Activated B cell treated with CpG ODN at 0.5 μM for 24 hours (primary cell): Measurements from ENCODE around the gene KAT2B. TPM values are rescaled to one million over a fixed set of nuclear protein-coding genes. Genes with fewer than 3 reads are reported as not detected.

Experiments
- ATAC-seq: fragments of 200-7000 bp; cut with Tn5 transposase; one replicate; pipeline ENCODE4 v1.10.0; 2021; ENCODE audit warnings: low read depth, mild to moderate bottlenecking, moderate library complexity
- CTCF ChIA-PET: fragments of 350-600 bp; sonication (Branson Sonifier 250); formaldehyde crosslinking; loops from one replicate; lab custom pipeline; 2021; ENCODE audit warnings: antibody characterized with exemption; lab: Charles Lee
- POLR2A ChIA-PET: fragments of 350-600 bp; sonication (Branson Sonifier 250); formaldehyde crosslinking; loops from one replicate; lab custom pipeline; 2021; ENCODE audit warnings: antibody characterized with exemption; lab: Charles Lee
- DNase-seq: peaks from one replicate; pipeline ENCODE4 v3.0.0; 2022
- H3K27ac Mint-ChIP-seq: one replicate; pipeline ENCODE4 v1.8.0; 2020; ENCODE audit warnings: mixed read lengths
- H3K27me3 Mint-ChIP-seq: one replicate; pipeline ENCODE4 v1.8.0; 2021; ENCODE audit warnings: mixed read lengths
- H3K36me3 Mint-ChIP-seq: one replicate; pipeline ENCODE4 v1.8.0; 2021; ENCODE audit warnings: low read depth, mixed read lengths
- H3K4me1 Mint-ChIP-seq: one replicate; pipeline ENCODE4 v1.8.0; 2021; ENCODE audit warnings: mixed read lengths
- H3K4me3 Mint-ChIP-seq: one replicate; pipeline ENCODE4 v1.8.0; 2020; ENCODE audit warnings: mild to moderate bottlenecking, mixed read lengths
- H3K9me3 Mint-ChIP-seq: one replicate; pipeline ENCODE4 v1.8.0; 2020; ENCODE audit warnings: mixed read lengths
- CTCF ChIP-seq: fragments of 200-600 bp; IDR thresholded peaks from one replicate; pipeline ENCODE4 v1.8.0; 2022; ENCODE audit warnings: antibody characterized with exemption, mild to moderate bottlenecking
- intact Hi-C: fragments of 100-400 bp; cut with micrococcal nuclease; formaldehyde crosslinking; loops from one replicate; pipeline ENCODE4 v1.15.1; 2024
- total RNA-seq: library from RNA; stranded (reverse); gene quantifications from 2 replicates; pipeline ENCODE4 v1.2.3, GENCODE V29; 2022

KAT2B gene
- total RNA-seq, 1 donor from 2014 or later = 35.9 TPM

- Mint-ChIP-seq H3K27me3 (no peaks in the 10 kb centered on the region), H3K4me3 (no peak overlapping the region), H3K36me3 (peaks cover 10% of the 10 kb centered on the region), H3K9me3 (no peaks in the 10 kb centered on the region), H3K4me1 (no peaks in the 10 kb centered on the region), H3K27ac (no peak overlapping the region)
- ATAC-seq = no peak
- no peak for DNase-seq
- intact Hi-C loops = loop anchor here (5.0 to 10.0 kb wide), 5 partner anchors 301 to 1758 kb away; partner anchors contain the start of gene SATB1
- POLR2A ChIA-PET = interaction anchor here (0.6 to 3.1 kb wide), 8 partner anchors 11 to 239 kb away, joined by 3 to 38 read pairs (median 4); partner anchors contain the start of gene KAT2B
- no peak for TF ChIP-seq CTCF
- CTCF ChIA-PET = interaction anchor here (1.1 to 1.5 kb wide), 2 partner anchors 142 to 145 kb away, joined by 3 to 5 read pairs; partner anchors contain the start of gene KAT2B
Measured at GRCh38 chr3:20185331-20185678, 145.1 kb downstream of the KAT2B start.

- H3K4me3 Mint-ChIP-seq = no peak within 1 kb of the TSS
- H3K27me3 Mint-ChIP-seq = no peaks in the 10 kb centered on the region
- POLR2A ChIA-PET = interaction anchor here (0.5 to 3.1 kb wide), 17 partner anchors 10 to 824 kb away, joined by 3 to 38 read pairs (median 4); partner anchors contain the start of gene KAT2B
- H3K36me3 Mint-ChIP-seq = peaks cover 8% of the 10 kb centered on the region
- H3K27ac Mint-ChIP-seq = no peak within 1 kb of the TSS
- ATAC-seq (peak; percentile 93), DNase-seq (peak; percentile 100)
- no peak for TF ChIP-seq CTCF
- no peaks in the 10 kb centered on the region for H3K4me1 Mint-ChIP-seq
- CTCF ChIA-PET = interaction anchor here (1.1 to 1.5 kb wide), 6 partner anchors 60 to 240 kb away, joined by 3 to 5 read pairs (median 3); partner anchors contain the start of gene KAT2B
- intact Hi-C loops = loop anchor here (1.0 to 10.0 kb wide), 12 partner anchors 60 to 1759 kb away; partner anchors contain the start of genes RAB5A and SATB1
- no peaks in the 10 kb centered on the region for H3K9me3 Mint-ChIP-seq
Measured at GRCh38 chr3:20185679-20186599, 145.7 kb downstream of the KAT2B start, which contains the start of gene SGO1. Gene SGO1 (minus strand): TSS chr3:20186206. CDS start chr3:20184027, 2,179 bp downstream.

- intact Hi-C loops = loop anchor here (1.0 to 10.0 kb wide), 12 partner anchors 60 to 1759 kb away; partner anchors contain the start of genes RAB5A and SATB1
- ATAC-seq (no peak), DNase-seq (no peak)
- POLR2A ChIA-PET = interaction anchor here (0.5 to 3.1 kb wide), 16 partner anchors 10 to 825 kb away, joined by 3 to 38 read pairs (median 4); partner anchors contain the start of gene KAT2B
- Mint-ChIP-seq H3K4me1 (no peaks in the 10 kb centered on the region), H3K27ac (no peak overlapping the region), H3K27me3 (no peaks in the 10 kb centered on the region), H3K9me3 (no peaks in the 10 kb centered on the region), H3K36me3 (peaks cover 8% of the 10 kb centered on the region), H3K4me3 (no peak overlapping the region)
- CTCF ChIA-PET = interaction anchor here (1.1 to 1.5 kb wide), 6 partner anchors 61 to 241 kb away, joined by 3 to 5 read pairs (median 3); partner anchors contain the start of gene KAT2B
- TF ChIP-seq CTCF = no peak
Measured at GRCh38 chr3:20186600-20187004, 146.4 kb downstream of the KAT2B start.

GRCh38 chr3:20190991-20191390, 150.7 kb downstream of the KAT2B start:
- POLR2A ChIA-PET = no interaction called here
- Mint-ChIP-seq H3K27ac (no peak overlapping the region), H3K36me3 (no peaks in the 10 kb centered on the region), H3K9me3 (no peaks in the 10 kb centered on the region), H3K4me1 (peaks cover 2% of the 10 kb centered on the region), H3K27me3 (no peaks in the 10 kb centered on the region), H3K4me3 (no peak overlapping the region)
- TF ChIP-seq CTCF = no peak
- CTCF ChIA-PET = no interaction called here
- intact Hi-C loops = no loop called here
- no peak for ATAC-seq
- DNase-seq = no peak
